HUES48 (cell line): ENCODE measurements around the gene PACRG.

Experiments
- H3K27ac ChIP-seq: one replicate; pipeline ENCODE4 v1.7.0; 2013; ENCODE audit warnings: low read depth, low read length, inconsistent platforms
- H3K27me3 ChIP-seq: 2 replicates; pipeline ENCODE4 v1.6.1; 2013; ENCODE audit warnings: mild to moderate bottlenecking, low read length; ENCODE audit not compliant: control insufficient read depth, insufficient read depth
- H3K36me3 ChIP-seq: 2 replicates; pipeline ENCODE4 v1.6.1; 2013; ENCODE audit warnings: low read length; ENCODE audit not compliant: control insufficient read depth, insufficient read depth
- H3K4me1 ChIP-seq: 2 replicates; pipeline ENCODE4 v1.6.1; 2013; ENCODE audit warnings: mild to moderate bottlenecking, low read length; ENCODE audit not compliant: control insufficient read depth, insufficient read depth
- H3K4me3 ChIP-seq: 2 replicates; pipeline ENCODE4 v1.5.1; 2013; ENCODE audit warnings: mild to moderate bottlenecking, low read depth, low read length
- H3K9ac ChIP-seq: 2 replicates; pipeline ENCODE4 v1.6.1; 2013; ENCODE audit warnings: mild to moderate bottlenecking, low read depth, low read length, moderate library complexity
- H3K9me3 ChIP-seq: 2 replicates; pipeline ENCODE4 v1.6.1; 2013; ENCODE audit warnings: low read length; ENCODE audit not compliant: control insufficient read depth, insufficient read depth

The PACRG gene

DNA sequence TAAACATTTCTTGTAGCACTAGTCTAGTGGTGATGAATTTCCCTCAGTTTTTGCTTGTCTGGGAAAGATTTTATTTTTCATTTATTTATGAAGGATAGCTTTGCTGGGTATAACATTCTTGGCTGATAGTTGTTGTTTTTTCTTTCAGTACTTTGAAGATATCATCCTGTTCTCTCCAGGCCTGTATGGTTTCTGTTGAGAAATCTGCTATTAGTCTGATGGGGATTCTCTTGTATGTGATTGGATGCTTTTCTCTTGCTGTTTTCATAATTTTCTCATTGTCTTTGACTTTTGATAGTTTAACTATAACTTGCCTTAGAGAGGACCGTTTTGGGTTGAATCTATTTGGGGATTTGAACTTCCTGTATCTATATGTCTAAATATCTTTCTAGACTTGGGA is 207.1 kb downstream of the PACRG start:
- H3K9ac ChIP-seq: no peak overlapping the region
- peaks cover 16% of the 10 kb centered on the region for H3K9me3 ChIP-seq
- H3K4me3 ChIP-seq: no peak overlapping the region
- no peaks in the 10 kb centered on the region for H3K36me3 ChIP-seq
- H3K27me3 ChIP-seq: no peaks in the 10 kb centered on the region
- H3K4me1 ChIP-seq: no peaks in the 10 kb centered on the region
- no peak overlapping the region for H3K27ac ChIP-seq

DNA sequence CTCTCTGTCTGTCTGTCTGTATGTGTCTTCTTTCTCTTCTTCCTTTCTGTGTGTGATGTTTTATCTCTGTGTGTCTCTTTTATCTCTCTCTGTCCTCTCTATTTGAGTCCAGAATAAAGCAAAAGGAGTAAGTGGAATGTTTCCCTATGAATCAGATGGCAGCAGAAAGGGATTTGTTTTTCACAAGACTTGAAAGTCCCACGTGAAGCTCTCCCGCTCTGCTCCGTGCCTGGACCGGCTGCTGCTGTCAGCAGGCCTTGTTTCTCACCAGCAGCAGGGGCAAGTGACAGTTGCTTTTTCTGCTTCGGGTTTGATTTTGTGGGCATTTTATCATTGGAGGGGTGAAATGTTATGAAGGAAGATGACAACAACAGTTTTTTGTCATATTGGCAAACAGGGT is 212.7 kb downstream of the PACRG start:
- Histone ChIP-seq H3K9me3 (peaks cover 3% of the 10 kb centered on the region; the same call in 1 of the 2 replicates), H3K27me3 (no peaks in the 10 kb centered on the region), H3K4me1 (peaks cover 7% of the 10 kb centered on the region; the same call in 1 of the 2 replicates), H3K4me3 (no peak overlapping the region), H3K36me3 (no peaks in the 10 kb centered on the region), H3K9ac (no peak overlapping the region), H3K27ac (no peak overlapping the region)

DNA sequence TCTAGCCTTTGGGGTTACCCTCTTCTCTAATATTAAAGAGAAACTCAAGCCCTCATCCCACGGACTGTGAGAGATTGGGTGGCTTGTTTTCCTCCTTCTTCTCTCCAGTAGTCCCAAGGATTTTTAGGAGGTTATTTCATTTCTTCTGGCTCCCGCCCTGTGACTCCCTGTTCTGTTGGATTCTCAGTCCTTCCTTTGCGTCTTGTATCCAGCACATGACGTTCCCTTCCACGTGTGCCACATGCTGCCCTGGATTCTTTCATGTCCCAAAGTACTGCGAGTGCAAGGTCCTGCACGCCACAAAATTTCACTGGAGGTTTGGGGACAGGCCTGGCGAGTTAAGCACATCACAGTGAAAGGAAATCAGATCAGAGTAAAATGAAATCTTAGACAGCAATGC is 213.4 kb downstream of the PACRG start:
- Histone ChIP-seq H3K36me3 (no peaks in the 10 kb centered on the region), H3K9ac (no peak overlapping the region), H3K27ac (no peak overlapping the region), H3K27me3 (no peaks in the 10 kb centered on the region), H3K4me1 (peaks cover 7% of the 10 kb centered on the region; the same call in 1 of the 2 replicates), H3K9me3 (no peaks in the 10 kb centered on the region), H3K4me3 (no peak overlapping the region)

GRCh38 chr6:162942866-162943265 is 215.1 kb downstream of the PACRG start:
- no peaks in the 10 kb centered on the region for H3K9me3 ChIP-seq
- no peak overlapping the region for H3K4me3 ChIP-seq
- no peaks in the 10 kb centered on the region for H3K27me3 ChIP-seq
- no peaks in the 10 kb centered on the region for H3K36me3 ChIP-seq
- H3K27ac ChIP-seq: no peak overlapping the region
- H3K4me1 ChIP-seq: peaks cover 7% of the 10 kb centered on the region; the same call in 1 of the 2 replicates
- H3K9ac ChIP-seq: no peak overlapping the region

GRCh38 chr6:162943369-162943768 is 215.6 kb downstream of the PACRG start:
- no peaks in the 10 kb centered on the region for H3K9me3 ChIP-seq
- H3K4me3 ChIP-seq: no peak overlapping the region
- no peak overlapping the region for H3K27ac ChIP-seq
- peaks cover 7% of the 10 kb centered on the region; the same call in 1 of the 2 replicates for H3K4me1 ChIP-seq
- H3K9ac ChIP-seq: no peak overlapping the region
- no peaks in the 10 kb centered on the region for H3K36me3 ChIP-seq
- no peaks in the 10 kb centered on the region for H3K27me3 ChIP-seq

GRCh38 chr6:162951164-162951743 is 223.5 kb downstream of the PACRG start:
- H3K9ac ChIP-seq: no peak overlapping the region
- H3K27me3 ChIP-seq: no peaks in the 10 kb centered on the region
- H3K9me3 ChIP-seq: no peaks in the 10 kb centered on the region

GRCh38 chr6:162952423-162952822 is 224.6 kb downstream of the PACRG start:
- no peaks in the 10 kb centered on the region for H3K9me3 ChIP-seq
- H3K27ac ChIP-seq: no peak overlapping the region
- no peak overlapping the region for H3K4me3 ChIP-seq
- H3K27me3 ChIP-seq: no peaks in the 10 kb centered on the region
- no peaks in the 10 kb centered on the region for H3K36me3 ChIP-seq
- H3K9ac ChIP-seq: no peak overlapping the region
- no peaks in the 10 kb centered on the region for H3K4me1 ChIP-seq

More at GRCh38 chr6:162951164-162951743, 223.5 kb downstream of the PACRG start:
- Histone ChIP-seq H3K36me3 (no peaks in the 10 kb centered on the region), H3K27ac (no peak overlapping the region), H3K4me1 (no peaks in the 10 kb centered on the region), H3K4me3 (no peak overlapping the region)

DNA sequence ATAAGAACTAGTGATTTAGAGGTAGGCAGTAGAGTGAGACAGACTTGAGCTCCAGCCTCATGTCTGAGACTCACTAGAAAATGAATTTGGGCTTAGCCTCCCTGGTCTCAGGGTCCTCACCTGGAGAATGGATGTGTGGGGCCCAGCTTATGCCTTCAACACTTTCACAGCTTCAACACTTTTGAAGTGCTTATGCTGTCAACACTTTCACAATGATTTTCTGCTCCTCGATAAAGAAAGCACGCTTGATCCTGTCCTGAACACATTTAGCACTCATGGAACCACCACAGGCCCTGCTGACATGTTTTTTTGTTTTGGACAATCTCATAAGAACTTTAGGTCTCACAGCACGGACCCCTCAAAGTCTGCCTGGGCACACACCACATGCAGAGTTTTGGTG is 229.3 kb downstream of the PACRG start:
- no peaks in the 10 kb centered on the region for H3K9me3 ChIP-seq
- no peaks in the 10 kb centered on the region for H3K27me3 ChIP-seq
- no peaks in the 10 kb centered on the region for H3K36me3 ChIP-seq
- no peak overlapping the region for H3K4me3 ChIP-seq
- H3K9ac ChIP-seq: no peak overlapping the region
- H3K27ac ChIP-seq: no peak overlapping the region
- H3K4me1 ChIP-seq: no peaks in the 10 kb centered on the region

DNA sequence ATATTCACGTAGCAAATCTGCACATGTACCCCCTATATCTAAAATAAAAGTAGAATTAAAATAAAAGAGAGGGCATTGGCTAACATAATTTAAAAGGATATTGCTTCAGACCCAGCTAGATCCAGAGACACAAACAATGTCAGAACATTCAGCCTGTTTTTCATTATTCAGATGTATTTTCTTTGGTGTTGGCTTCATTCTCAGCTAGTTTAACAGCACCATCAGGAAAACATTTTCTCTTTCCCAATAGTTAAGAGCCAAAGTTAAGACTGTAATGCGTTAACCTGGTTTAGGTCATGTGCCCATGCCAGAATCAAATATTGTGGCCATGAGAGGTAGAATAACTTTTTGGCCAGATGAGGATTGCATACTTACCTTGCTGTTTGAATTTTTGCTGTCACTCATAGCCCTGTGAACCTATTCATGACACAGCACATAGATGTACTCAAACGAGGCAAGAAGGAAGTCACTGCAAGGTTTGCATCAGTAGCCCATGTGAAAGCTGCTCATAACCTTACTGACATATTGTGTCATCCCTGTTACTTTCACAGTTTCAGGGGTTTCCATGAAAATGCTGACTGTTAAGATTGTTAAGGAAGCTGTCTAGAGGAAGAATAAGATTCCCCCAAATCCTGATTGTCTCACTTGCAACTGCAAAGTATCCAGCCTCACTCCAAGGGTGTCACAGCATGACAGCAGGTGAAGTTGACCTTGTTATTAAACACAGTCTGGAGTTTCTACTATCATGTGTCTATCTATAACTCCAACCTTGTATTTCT is 233.1 kb downstream of the PACRG start:
- H3K27ac ChIP-seq: no peak overlapping the region
- H3K9ac ChIP-seq: no peak overlapping the region
- no peaks in the 10 kb centered on the region for H3K9me3 ChIP-seq
- no peaks in the 10 kb centered on the region for H3K36me3 ChIP-seq
- no peaks in the 10 kb centered on the region for H3K27me3 ChIP-seq
- no peak overlapping the region for H3K4me3 ChIP-seq
- no peaks in the 10 kb centered on the region for H3K4me1 ChIP-seq

GRCh38 chr6:162962093-162962492 is 234.3 kb downstream of the PACRG start:
- no peaks in the 10 kb centered on the region for H3K27me3 ChIP-seq
- H3K9ac ChIP-seq: no peak overlapping the region
- no peaks in the 10 kb centered on the region for H3K9me3 ChIP-seq
- no peak overlapping the region for H3K4me3 ChIP-seq
- no peak overlapping the region for H3K27ac ChIP-seq
- no peaks in the 10 kb centered on the region for H3K36me3 ChIP-seq
- H3K4me1 ChIP-seq: no peaks in the 10 kb centered on the region

DNA sequence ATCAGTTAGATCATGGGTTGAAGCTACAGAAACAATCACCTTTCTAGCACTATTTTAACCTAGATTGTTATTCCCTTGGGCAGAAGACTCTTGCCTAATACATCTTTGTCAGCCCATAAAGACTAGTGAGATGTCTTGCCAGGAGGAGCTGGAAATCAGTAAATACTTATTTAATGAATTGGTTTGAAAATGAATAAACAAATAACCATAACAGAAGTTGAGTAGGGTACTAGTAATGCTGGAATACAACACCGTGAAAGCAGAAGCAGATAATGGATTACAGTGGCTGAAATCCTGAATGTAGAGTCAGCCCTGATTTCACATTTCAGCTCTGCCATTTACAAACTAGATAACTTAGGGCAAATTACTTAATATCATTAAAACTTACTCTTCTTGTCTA is 236.1 kb downstream of the PACRG start:
- Histone ChIP-seq H3K27me3 (no peaks in the 10 kb centered on the region), H3K4me1 (no peaks in the 10 kb centered on the region), H3K36me3 (no peaks in the 10 kb centered on the region), H3K9me3 (no peaks in the 10 kb centered on the region), H3K27ac (no peak overlapping the region), H3K4me3 (no peak overlapping the region), H3K9ac (no peak overlapping the region)
